HUDEP-2 (cell line): ENCODE results near the gene HNRNPLL.
"Not testable (repeated sequence)": the region's sequence is repeated elsewhere in the genome, so short reads cannot be mapped to it uniquely, and the experiment has no call there.

Source experiments
- DNase-seq, 76 experiments: peaks; one replicate each; lab custom pipeline; 2025; ENCODE audit not compliant: unreplicated experiment in 76 of 76; lab: John Stamatoyannopoulos, UW

HNRNPLL gene

DNA sequence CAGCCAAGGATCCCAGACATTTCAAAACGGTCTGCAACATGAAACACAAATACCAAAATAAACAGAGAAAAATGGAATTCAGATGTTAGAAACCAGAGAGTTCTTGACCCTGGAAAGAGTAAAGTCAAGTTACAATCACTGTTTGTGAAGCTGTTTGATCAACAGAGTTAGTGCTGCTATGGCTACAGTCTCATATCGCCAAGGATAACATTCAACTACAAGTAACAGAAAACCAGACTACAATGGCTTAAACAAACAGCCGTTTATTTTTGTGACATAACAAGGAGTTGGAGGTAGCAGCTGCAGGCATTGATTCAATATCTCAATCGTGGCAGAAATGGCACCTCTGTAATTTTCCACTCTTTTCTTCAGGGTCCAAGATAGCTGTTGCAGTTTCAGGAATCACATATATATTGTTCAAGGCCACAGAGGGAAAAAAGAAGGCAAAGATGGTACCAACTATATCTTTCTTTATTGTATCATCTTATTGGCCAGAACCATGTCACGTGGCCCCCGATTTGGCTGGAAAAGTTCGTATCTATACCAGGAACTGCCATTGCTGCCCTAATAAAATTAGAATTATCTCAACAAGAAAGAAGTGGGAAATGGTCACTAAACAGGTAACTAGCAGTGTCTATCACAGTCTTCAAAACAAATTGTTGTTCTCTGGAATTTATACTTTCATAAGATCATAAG is 17.7 kb upstream of the HNRNPLL start:
- DNase-seq = no peak

DNA sequence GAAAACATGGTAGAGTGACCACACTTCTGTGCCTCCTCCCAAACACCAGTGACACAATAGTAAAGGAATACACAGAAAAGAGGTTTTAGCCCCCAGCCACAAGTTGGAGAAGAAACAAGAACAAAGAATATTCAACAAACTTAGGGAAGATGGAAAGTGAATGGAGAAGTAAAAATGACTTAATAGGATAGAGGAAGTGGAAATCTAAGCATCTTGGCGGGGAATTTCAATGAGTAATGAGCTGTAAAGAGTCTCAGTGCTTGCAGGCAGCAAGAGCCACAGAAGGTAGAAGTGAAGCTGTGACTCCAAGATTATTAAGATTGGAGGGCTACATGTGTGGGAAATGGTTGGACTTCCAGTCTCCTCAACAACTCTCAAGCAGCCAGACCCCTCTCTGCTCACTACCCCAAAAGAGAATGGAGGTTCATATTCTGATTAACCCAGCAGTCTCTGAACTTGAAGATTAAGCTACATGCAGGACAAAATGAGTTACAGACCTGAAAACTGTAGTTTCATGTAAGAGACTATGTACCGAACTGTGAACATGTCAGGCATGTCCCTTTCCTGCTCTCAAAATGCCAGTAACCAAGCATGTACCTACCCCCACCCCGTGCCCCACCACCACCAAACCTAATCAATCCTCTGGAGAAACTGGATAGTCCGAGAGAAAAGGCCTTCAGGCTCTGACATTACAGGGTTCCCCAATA is 16.9 kb upstream of the HNRNPLL start:
- no peak for DNase-seq

GRCh38 chr2:38617301-38617700 is 14.6 kb upstream of the HNRNPLL start:
- DNase-seq = no peak

DNA sequence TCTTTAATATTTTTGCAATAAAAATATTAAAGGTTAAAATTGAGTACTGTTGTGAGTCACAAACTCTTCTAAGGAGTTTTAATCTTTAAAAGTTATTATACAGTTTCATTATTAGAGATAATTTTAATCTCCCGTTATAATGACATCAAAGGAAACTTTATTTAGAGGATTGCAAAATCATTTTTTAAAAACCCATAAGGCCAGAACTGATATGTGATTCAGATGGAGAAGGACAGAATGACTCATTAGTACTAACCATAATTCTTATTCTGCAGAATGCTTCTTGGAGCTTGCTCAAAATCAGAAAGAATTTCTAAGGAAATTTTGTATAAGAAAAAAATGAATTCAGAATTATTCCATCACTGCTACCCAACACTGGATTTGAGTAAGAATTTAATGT is 12.5 kb upstream of the HNRNPLL start:
- no peak for DNase-seq

- peak in 45 of 76 experiments; percentile 8 to 76 (median 33) for DNase-seq
Measured at GRCh38 chr2:38613849-38614213, 11.1 kb upstream of the HNRNPLL start.

DNA sequence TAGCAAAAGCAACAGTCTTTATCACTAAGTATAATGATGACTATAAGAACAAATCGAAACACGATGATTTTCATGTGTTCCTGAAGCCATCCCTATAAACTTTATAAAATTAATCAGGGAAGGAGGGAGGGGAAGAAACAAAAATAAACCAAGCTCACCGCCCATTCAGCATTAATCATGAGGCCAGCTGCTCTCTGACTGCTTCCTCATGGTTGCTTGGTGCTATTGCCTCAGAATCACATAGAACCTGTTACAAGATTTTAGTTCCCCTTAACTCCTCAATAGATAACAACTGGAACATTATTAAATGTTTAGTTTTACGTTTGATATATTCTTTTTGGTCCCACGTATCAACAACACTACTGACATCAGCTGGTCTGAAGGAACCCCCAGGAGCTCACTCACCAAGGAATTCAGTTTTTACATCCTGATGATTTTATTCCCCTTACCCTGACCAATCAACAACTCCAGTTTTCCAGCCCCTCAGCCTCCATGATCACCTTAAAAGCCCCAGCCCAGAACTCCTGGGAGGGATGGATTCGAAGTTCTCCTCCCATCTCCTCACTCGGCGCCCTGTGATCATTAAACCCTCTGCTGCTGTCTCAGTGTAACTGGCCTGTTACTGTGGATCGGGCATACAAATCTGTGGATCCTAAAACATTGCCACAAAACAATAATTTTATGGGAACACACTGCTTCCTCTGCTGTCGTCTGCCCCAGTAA is 10.6 kb upstream of the HNRNPLL start:
- no peak for DNase-seq

DNA sequence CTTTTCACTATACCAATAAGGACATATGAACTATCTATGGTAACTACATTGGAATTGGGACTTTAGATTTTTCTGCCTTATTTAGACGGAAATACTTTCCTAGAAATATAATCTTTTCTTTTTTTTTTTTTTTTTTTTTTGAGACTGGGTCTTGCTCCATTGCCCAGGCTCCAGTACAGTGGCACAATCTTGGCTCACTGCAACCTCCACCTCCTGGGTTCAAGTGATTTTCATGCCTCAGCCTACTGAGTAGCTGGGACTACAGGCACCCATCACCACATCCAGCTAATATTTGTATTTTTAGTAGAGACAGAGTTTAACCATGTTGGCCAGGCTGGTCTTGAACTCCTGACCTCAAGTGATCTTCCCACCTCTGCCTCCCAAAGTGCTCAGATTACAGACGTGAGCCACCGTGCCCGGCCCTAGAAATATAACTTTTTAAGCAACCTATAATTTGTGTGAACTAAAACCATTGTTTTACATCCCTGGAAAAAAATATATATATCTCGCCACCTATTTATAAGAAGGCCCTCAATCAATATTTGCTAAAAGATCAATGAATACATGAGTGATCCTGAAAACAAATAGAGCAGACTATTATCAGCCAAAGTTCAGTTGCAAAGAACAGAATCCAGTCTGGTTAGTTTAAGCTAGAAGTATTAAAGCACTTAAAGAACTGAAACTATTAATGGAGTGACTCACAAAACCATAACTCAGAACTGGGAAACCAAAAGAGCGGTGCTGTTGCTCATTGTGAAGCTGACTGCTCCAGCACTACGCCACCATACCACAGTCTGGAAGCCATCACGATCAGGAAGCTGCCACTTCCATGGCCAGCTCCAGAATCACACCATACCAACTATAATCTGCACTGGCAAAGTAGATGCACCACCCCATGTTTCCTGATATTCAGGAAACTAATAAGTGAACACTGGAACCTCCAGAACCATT is 8.4 kb upstream of the HNRNPLL start:
- DNase-seq = no peak

GRCh38 chr2:38609246-38609645 is 6.5 kb upstream of the HNRNPLL start:
- not testable (repeated sequence) for DNase-seq

- DNase-seq = no peak
Measured at GRCh38 chr2:38608755-38609154, 6.0 kb upstream of the HNRNPLL start.

GRCh38 chr2:38605298-38605830 is 2.6 kb upstream of the HNRNPLL start:
- DNase-seq = no peak

DNA sequence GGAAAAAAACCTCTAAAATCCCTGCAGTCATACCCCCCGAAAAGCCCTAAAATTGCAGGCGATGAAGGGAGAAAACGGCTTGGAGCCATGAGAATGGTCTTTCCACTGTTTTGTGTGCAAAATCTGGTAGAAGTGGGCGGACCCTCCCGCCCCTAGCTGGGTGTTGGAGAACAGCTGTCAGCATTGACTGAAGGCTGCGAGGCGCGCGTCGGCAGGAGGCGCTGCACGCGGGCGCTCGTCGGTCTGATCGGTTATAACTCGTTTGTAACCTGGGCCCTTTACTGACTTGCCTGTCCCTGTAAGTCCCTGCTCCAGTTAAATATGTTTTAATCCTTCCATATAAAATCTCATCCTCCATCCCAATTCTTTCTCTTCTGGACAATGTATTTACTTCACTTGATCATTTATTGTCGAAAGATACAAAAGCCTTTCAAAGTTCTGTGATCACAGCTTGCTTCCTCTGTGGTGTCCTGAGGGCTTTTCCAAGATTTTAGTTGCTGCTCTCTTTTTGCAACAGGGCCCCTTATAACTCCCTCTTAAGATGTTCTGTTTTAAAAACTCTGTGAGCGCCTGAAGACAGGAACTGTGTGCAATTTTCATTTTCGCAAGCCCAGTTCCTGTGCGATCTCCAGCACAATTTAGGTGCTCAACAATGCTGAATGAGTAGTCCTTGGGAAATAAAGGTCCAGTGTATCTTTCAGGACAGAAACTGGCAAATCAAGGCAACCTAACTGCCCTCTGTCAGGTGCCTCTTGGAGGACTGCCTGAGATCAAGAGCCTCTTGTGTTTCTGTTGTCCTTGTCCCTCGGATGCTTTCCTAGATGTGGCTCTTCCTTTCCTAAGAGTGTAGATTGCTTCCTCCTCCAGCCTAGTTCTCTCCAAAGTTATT is 918 bp upstream of the HNRNPLL start:
- DNase-seq = peak in 72 of 76 experiments; percentile 33 to 84 (median 67)

DNA sequence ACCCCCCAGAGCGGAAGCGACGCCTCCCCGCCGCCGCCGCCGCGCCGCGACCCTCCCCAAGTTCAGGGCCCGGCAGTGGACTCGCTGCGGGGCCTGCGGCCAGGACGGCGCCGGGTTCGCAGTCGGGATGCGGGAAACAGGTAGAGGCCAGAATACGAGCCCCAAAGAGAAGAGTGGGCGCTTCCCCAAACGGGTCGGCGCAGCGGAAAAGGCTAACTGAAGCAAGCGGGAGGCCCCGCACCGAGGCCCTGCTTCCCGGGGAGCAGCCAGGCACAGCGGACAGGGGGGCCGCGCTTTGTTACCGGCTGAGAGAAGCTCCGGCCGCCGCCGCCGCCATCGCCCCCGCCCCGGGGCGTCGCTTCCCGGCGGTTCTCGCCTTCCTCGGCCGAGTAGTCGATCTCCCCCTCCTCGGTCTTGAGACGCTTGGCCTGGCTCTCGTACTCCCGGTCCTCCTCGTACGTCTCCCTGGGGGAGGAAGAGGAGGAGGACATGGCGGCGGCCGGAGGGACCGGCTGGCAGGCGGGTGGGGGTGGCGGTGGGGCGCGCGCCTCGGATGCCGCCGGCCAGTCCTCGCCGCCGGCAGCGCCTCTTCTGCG is 494 bp downstream of the HNRNPLL start:
- peak in 10 of 76 experiments; percentile 17 to 65 (median 49) for DNase-seq

- DNase-seq = peak in 6 of 76 experiments; percentile 11 to 47 (median 24)
Measured at GRCh38 chr2:38601463-38602135, 1.1 kb downstream of the HNRNPLL start.

GRCh38 chr2:38600921-38601455 is 1.7 kb downstream of the HNRNPLL start:
- DNase-seq = no peak

DNA sequence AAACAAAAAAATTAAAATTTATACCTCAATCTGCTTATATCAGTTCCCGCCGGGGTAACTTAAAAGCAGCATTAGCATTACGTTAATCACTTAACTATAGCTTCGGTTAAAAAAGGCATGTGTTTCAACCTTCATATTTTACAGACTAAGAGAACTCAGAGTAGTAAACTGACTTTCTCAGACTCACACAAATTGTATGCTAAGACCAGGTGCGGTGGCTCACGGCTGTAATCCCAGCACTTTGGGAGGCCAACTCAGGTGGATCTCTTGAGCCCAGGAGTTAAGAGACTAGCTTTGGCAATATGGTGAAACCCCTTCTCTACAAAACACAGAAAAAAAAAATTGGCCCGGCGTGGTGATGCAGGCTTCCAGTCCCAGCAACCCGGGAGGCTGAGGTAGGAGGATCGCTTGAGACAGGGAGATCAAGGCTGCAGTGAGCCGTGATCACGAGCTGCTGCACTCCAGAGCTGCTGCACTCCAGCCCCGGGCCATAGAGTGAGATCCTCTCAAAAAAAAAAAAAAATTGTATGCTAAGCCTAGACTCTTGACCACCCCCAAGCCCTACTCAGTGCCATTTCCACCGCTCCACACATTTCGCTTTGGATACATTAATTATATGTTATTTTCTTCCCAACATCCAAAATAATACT is 2.4 kb downstream of the HNRNPLL start:
- peak in 13 of 76 experiments; percentile 5 to 42 (median 16) for DNase-seq

DNA sequence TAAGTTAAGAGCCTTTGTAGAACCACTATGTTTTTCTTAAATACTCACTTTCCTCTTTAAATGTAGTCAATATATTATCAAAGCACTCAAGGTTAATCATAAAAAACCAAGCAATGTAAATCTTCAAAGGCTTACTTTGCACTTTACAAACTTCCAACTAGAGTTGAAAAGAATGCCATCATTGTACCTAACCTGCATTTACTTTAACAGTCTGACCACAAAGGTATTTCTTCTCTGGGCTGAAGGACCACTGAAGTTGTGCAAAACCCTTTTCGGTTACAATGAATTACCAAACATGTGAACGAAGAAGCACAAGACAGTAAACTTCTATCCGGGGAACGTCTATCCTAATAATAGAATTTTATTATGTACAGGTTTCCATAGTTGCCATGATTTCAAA is 3.0 kb downstream of the HNRNPLL start:
- no peak for DNase-seq

- no peak for DNase-seq
Measured at GRCh38 chr2:38598991-38599295, 3.8 kb downstream of the HNRNPLL start.
